Rectal smooth muscle tissue (tissue), 1 donor: ENCODE measurements around the gene C1orf50.
"Not testable (repeated sequence)": the region's sequence is repeated elsewhere in the genome, so short reads cannot be mapped to it uniquely, and the experiment has no call there.

Experiments used
- H3K27ac ChIP-seq: one replicate; pipeline ENCODE4 v1.7.0; 2013; ENCODE audit warnings: low read depth, low read length, inconsistent platforms
- H3K27me3 ChIP-seq: one replicate; pipeline ENCODE4 v1.7.0; 2013; ENCODE audit warnings: low read length; ENCODE audit not compliant: control insufficient read depth, insufficient read depth
- H3K36me3 ChIP-seq: one replicate; pipeline ENCODE4 v1.7.0; 2013; ENCODE audit warnings: low read length; ENCODE audit not compliant: control insufficient read depth, insufficient read depth
- H3K4me1 ChIP-seq: one replicate; pipeline ENCODE4 v1.7.0; 2013; ENCODE audit warnings: low read length; ENCODE audit not compliant: control insufficient read depth, insufficient read depth
- H3K4me3 ChIP-seq: one replicate; pipeline ENCODE4 v1.7.0; 2013; ENCODE audit warnings: low read length
- H3K9ac ChIP-seq: one replicate; pipeline ENCODE4 v1.7.0; 2013; ENCODE audit warnings: low read length

The C1orf50 gene

GRCh38 chr1:42742617-42743316 is 24.3 kb upstream of the C1orf50 start:
- Histone ChIP-seq H3K4me3 (no peak overlapping the region), H3K27ac (no peak overlapping the region)

GRCh38 chr1:42743317-42744147 is 23.5 kb upstream of the C1orf50 start:
- Histone ChIP-seq H3K4me3 (no peak overlapping the region), H3K4me1 (no peaks in the 10 kb centered on the region), H3K9ac (no peak overlapping the region), H3K27ac (no peak overlapping the region), H3K36me3 (no peaks in the 10 kb centered on the region), H3K27me3 (no peaks in the 10 kb centered on the region)

More at GRCh38 chr1:42742617-42743316, 24.3 kb upstream of the C1orf50 start:
- H3K27me3 ChIP-seq: no peaks in the 10 kb centered on the region
- no peaks in the 10 kb centered on the region for H3K36me3 ChIP-seq
- H3K9ac ChIP-seq: no peak overlapping the region
- H3K4me1 ChIP-seq: no peaks in the 10 kb centered on the region

GRCh38 chr1:42744148-42744413 is 23.0 kb upstream of the C1orf50 start:
- Histone ChIP-seq H3K4me3 (no peak overlapping the region), H3K36me3 (peaks cover 4% of the 10 kb centered on the region), H3K9ac (no peak overlapping the region), H3K27me3 (no peaks in the 10 kb centered on the region), H3K4me1 (no peaks in the 10 kb centered on the region), H3K27ac (no peak overlapping the region)

GRCh38 chr1:42745851-42746250 is 21.2 kb upstream of the C1orf50 start:
- no peak overlapping the region for H3K27ac ChIP-seq
- H3K36me3 ChIP-seq: peaks cover 8% of the 10 kb centered on the region
- no peaks in the 10 kb centered on the region for H3K27me3 ChIP-seq
- no peaks in the 10 kb centered on the region for H3K4me1 ChIP-seq
- no peak overlapping the region for H3K4me3 ChIP-seq
- H3K9ac ChIP-seq: no peak overlapping the region

- Histone ChIP-seq H3K36me3 (peaks cover 8% of the 10 kb centered on the region), H3K4me1 (no peaks in the 10 kb centered on the region), H3K27me3 (no peaks in the 10 kb centered on the region), H3K4me3 (no peak overlapping the region), H3K27ac (no peak overlapping the region), H3K9ac (no peak overlapping the region)
Measured at GRCh38 chr1:42746436-42747105, 20.5 kb upstream of the C1orf50 start.

GRCh38 chr1:42747125-42747524 is 19.9 kb upstream of the C1orf50 start:
- Histone ChIP-seq H3K27me3 (no peaks in the 10 kb centered on the region), H3K27ac (no peak overlapping the region), H3K36me3 (peaks cover 11% of the 10 kb centered on the region), H3K4me1 (no peaks in the 10 kb centered on the region), H3K9ac (no peak overlapping the region), H3K4me3 (no peak overlapping the region)

GRCh38 chr1:42748021-42748420 is 19.0 kb upstream of the C1orf50 start:
- Histone ChIP-seq H3K36me3 (peaks cover 14% of the 10 kb centered on the region), H3K27me3 (no peaks in the 10 kb centered on the region), H3K4me3 (no peak overlapping the region), H3K9ac (no peak overlapping the region), H3K4me1 (no peaks in the 10 kb centered on the region), H3K27ac (no peak overlapping the region)

GRCh38 chr1:42748461-42749410 is 18.3 kb upstream of the C1orf50 start:
- Histone ChIP-seq H3K27me3 (no peaks in the 10 kb centered on the region), H3K9ac (no peak overlapping the region), H3K27ac (no peak overlapping the region), H3K4me1 (no peaks in the 10 kb centered on the region), H3K36me3 (peaks cover 14% of the 10 kb centered on the region), H3K4me3 (no peak overlapping the region)

- H3K36me3 ChIP-seq: peaks cover 20% of the 10 kb centered on the region
- no peak overlapping the region for H3K27ac ChIP-seq
- no peaks in the 10 kb centered on the region for H3K4me1 ChIP-seq
- H3K27me3 ChIP-seq: no peaks in the 10 kb centered on the region
- H3K4me3 ChIP-seq: no peak overlapping the region
- no peak overlapping the region for H3K9ac ChIP-seq
Measured at GRCh38 chr1:42750041-42750440, 17.0 kb upstream of the C1orf50 start.

- H3K36me3 ChIP-seq: peaks cover 24% of the 10 kb centered on the region
- H3K27ac ChIP-seq, H3K4me3 ChIP-seq, H3K27me3 ChIP-seq, H3K4me1 ChIP-seq, H3K9ac ChIP-seq: not testable (repeated sequence)
Measured at GRCh38 chr1:42751511-42752070, 15.5 kb upstream of the C1orf50 start.

- H3K27ac ChIP-seq: no peak overlapping the region
- H3K36me3 ChIP-seq: peaks cover 24% of the 10 kb centered on the region
- H3K4me1 ChIP-seq: no peaks in the 10 kb centered on the region
Measured at GRCh38 chr1:42752284-42752683, 14.8 kb upstream of the C1orf50 start.

More at GRCh38 chr1:42752284-42752683, 14.8 kb upstream of the C1orf50 start:
- Histone ChIP-seq H3K27me3 (no peaks in the 10 kb centered on the region), H3K4me3 (no peak overlapping the region), H3K9ac (no peak overlapping the region)
